IMR-90 (cell line): ENCODE results near the gene AKAP5. TPM values are rescaled to one million over a fixed set of nuclear protein-coding genes. Genes with fewer than 3 reads are reported as not detected.

Experiments used
- ATAC-seq: fragments of 200-7000 bp; cut with Tn5 transposase; 2 replicates; pipeline ENCODE4 v1.9.1; 2020; ENCODE audit warnings: low read depth, mild to moderate bottlenecking, moderate library complexity
- BruUV-seq: library from RNA; stranded (reverse); fragments of 400-500 nt; replicated peaks from 2 replicates; lab custom pipeline; 2021; lab: Mats Ljungman, UMichigan
- CTCF ChIA-PET: fragments of 300-600 bp; formaldehyde crosslinking; extraction: SDS; loops from one replicate; lab custom pipeline; 2021; ENCODE audit warnings: antibody characterized with exemption; lab: Yijun Ruan, JAX
- POLR2A ChIA-PET: fragments of 300-600 bp; sonication (Branson Sonifier 250); formaldehyde crosslinking; loops from one replicate; lab custom pipeline; 2022; ENCODE audit warnings: antibody characterized with exemption; ENCODE audit not compliant: unreplicated experiment; lab: Charles Lee
- DNase-seq: peaks from one replicate; pipeline ENCODE4 v3.0.0; 2013
- H2AFZ ChIP-seq: replicated peaks from 2 replicates; pipeline ENCODE3; 2013; ENCODE audit warnings: low read length, mild to moderate bottlenecking; ENCODE audit not compliant: poor library complexity
- H2AK5ac ChIP-seq: 2 replicates; pipeline ENCODE4 v1.6.1; 2013; ENCODE audit warnings: low read depth, low read length, inconsistent platforms
- H2AK9ac ChIP-seq: replicated peaks from 2 replicates; pipeline ENCODE3; 2013; ENCODE audit warnings: mild to moderate bottlenecking, low read depth, low read length, moderate library complexity; ENCODE audit not compliant: poor library complexity
- H2BK120ac ChIP-seq: 2 replicates; pipeline ENCODE4 v1.6.1; 2013; ENCODE audit warnings: low read depth, low read length, inconsistent platforms
- H2BK15ac ChIP-seq: 3 replicates; pipeline ENCODE4 v1.6.1; 2013; ENCODE audit warnings: low read depth, low read length, inconsistent platforms
- H2BK20ac ChIP-seq: 2 replicates; pipeline ENCODE4 v1.6.1; 2013; ENCODE audit warnings: low read depth, mild to moderate bottlenecking, inconsistent platforms, low read length, moderate library complexity
- H2BK5ac ChIP-seq: 2 replicates; pipeline ENCODE4 v1.6.1; 2013; ENCODE audit warnings: mild to moderate bottlenecking, low read depth, low read length, inconsistent platforms; ENCODE audit not compliant: poor library complexity, severe bottlenecking
- H3K14ac ChIP-seq: replicated peaks from 2 replicates; pipeline ENCODE4 v1.6.1; 2013; ENCODE audit warnings: low read depth, low read length, inconsistent platforms
- H3K18ac ChIP-seq: 2 replicates; pipeline ENCODE4 v1.6.1; 2013; ENCODE audit warnings: low read depth, low read length, control low read depth
- H3K23ac ChIP-seq: 2 replicates; pipeline ENCODE4 v1.6.1; 2013; ENCODE audit warnings: low read depth, low read length, inconsistent platforms
- H3K27ac ChIP-seq: 2 replicates; pipeline ENCODE4 v1.5.1; 2013; ENCODE audit warnings: mild to moderate bottlenecking, control low read depth, low read length; ENCODE audit not compliant: insufficient read depth
- H3K27me3 ChIP-seq: 2 replicates; pipeline ENCODE4 v1.6.1; 2013; ENCODE audit warnings: low read length; ENCODE audit not compliant: control insufficient read depth, insufficient read depth
- H3K36me3 ChIP-seq: 2 replicates; pipeline ENCODE4 v1.6.1; 2013; ENCODE audit warnings: low read length, mixed read lengths; ENCODE audit not compliant: control insufficient read depth, insufficient read depth
- H3K4ac ChIP-seq: 2 replicates; pipeline ENCODE4 v1.6.1; 2013; ENCODE audit warnings: low read depth, low read length, inconsistent platforms
- H3K4me1 ChIP-seq: 2 replicates; pipeline ENCODE4 v1.6.1; 2013; ENCODE audit warnings: low read length, mixed read lengths; ENCODE audit not compliant: control insufficient read depth, insufficient read depth
- H3K4me2 ChIP-seq: 2 replicates; pipeline ENCODE4 v1.6.1; 2013; ENCODE audit warnings: low read depth, mild to moderate bottlenecking, control low read depth, low read length, moderate library complexity
- H3K4me3 ChIP-seq: 2 replicates; pipeline ENCODE4 v1.5.1; 2013; ENCODE audit warnings: low read depth, mild to moderate bottlenecking, control low read depth, low read length, moderate library complexity; ENCODE audit not compliant: insufficient read depth
- H3K56ac ChIP-seq: 2 replicates; pipeline ENCODE4 v1.6.1; 2013; ENCODE audit warnings: low read length, inconsistent platforms; ENCODE audit not compliant: insufficient read depth; ENCODE audit errors: extremely low read depth
- H3K79me1 ChIP-seq, 2 experiments: 2 replicates each; pipeline ENCODE4 v1.6.1; 2013; ENCODE audit warnings: low read length in 2 of 2, inconsistent platforms in 1 of 2, low read depth in 1 of 2
- H3K9ac ChIP-seq: 2 replicates; pipeline ENCODE4 v1.6.1; 2013; ENCODE audit warnings: low read depth, low read length, control low read depth
- H3K9me1 ChIP-seq: 2 replicates; pipeline ENCODE4 v1.6.1; 2013; ENCODE audit warnings: low read length, inconsistent platforms; ENCODE audit not compliant: insufficient read depth
- H3K9me3 ChIP-seq: 2 replicates; pipeline ENCODE4 v1.6.1; 2013; ENCODE audit warnings: low read length; ENCODE audit not compliant: control insufficient read depth, insufficient read depth
- H4K20me1 ChIP-seq: 2 replicates; pipeline ENCODE4 v1.6.1; 2013; ENCODE audit warnings: low read length, inconsistent platforms; ENCODE audit not compliant: insufficient read depth
- H4K5ac ChIP-seq: 2 replicates; pipeline ENCODE4 v1.6.1; 2013; ENCODE audit warnings: mild to moderate bottlenecking, low read depth, low read length, control low read depth
- H4K8ac ChIP-seq, 2 experiments: 2 replicates each; pipeline ENCODE4 v1.6.1; 2013; ENCODE audit warnings: low read depth in 2 of 2, low read length in 2 of 2, control low read depth in 1 of 2, inconsistent platforms in 1 of 2
- H4K91ac ChIP-seq: 2 replicates; pipeline ENCODE4 v1.6.1; 2013; ENCODE audit warnings: low read depth, low read length, inconsistent platforms; ENCODE audit not compliant: insufficient read depth
- BHLHE40 ChIP-seq: fragments of 150-350 bp; IDR thresholded peaks from 2 replicates; pipeline ENCODE4 v1.6.1; 2016; ENCODE audit warnings: mild to moderate bottlenecking, low read depth, low read length
- CEBPB ChIP-seq: IDR thresholded peaks from 2 replicates; pipeline ENCODE4 v1.6.1; 2012; ENCODE audit warnings: low read depth, low read length, improper control_type of control experiment
- CHD1 ChIP-seq: IDR thresholded peaks from 2 replicates; pipeline ENCODE4 v1.6.1; 2012; ENCODE audit warnings: low read depth, low read length, improper control_type of control experiment
- CTCF ChIP-seq: conservative IDR thresholded peaks from 2 replicates; pipeline ENCODE4 v1.5.1; 2012; ENCODE audit warnings: mild to moderate bottlenecking, low read depth, low read length, improper control_type of control experiment
- FOS ChIP-seq: fragments of 150-350 bp; IDR thresholded peaks from 2 replicates; pipeline ENCODE4 v1.6.1; 2016; ENCODE audit warnings: low read depth, low read length
- MAZ ChIP-seq: IDR thresholded peaks from 2 replicates; pipeline ENCODE4 v1.6.1; 2012; ENCODE audit warnings: low read depth, mild to moderate bottlenecking, low read length, improper control_type of control experiment, moderate library complexity, borderline replicate concordance
- MXI1 ChIP-seq: IDR thresholded peaks from 2 replicates; pipeline ENCODE4 v1.6.1; 2012; ENCODE audit warnings: low read depth, mild to moderate bottlenecking, low read length, moderate library complexity, borderline replicate concordance
- POLR2A ChIP-seq: IDR thresholded peaks from 2 replicates; pipeline ENCODE4 v1.6.1; 2012; ENCODE audit warnings: mild to moderate bottlenecking, low read depth, low read length
- RAD21 ChIP-seq: IDR thresholded peaks from 2 replicates; pipeline ENCODE4 v1.6.1; 2012; ENCODE audit warnings: low read length, improper control_type of control experiment
- RCOR1 ChIP-seq: IDR thresholded peaks from 2 replicates; pipeline ENCODE4 v1.6.1; 2012; ENCODE audit warnings: mild to moderate bottlenecking, low read length, improper control_type of control experiment; ENCODE audit not compliant: insufficient replicate concordance
- RFX5 ChIP-seq: IDR thresholded peaks from 2 replicates; pipeline ENCODE4 v1.8.0; 2012; ENCODE audit warnings: low read depth, mild to moderate bottlenecking, low read length, moderate library complexity
- SMC3 ChIP-seq: fragments of 150-350 bp; IDR thresholded peaks from 2 replicates; pipeline ENCODE4 v1.6.1; 2016; ENCODE audit warnings: low read depth, mild to moderate bottlenecking, antibody characterized with exemption, low read length, moderate library complexity
- whole genome bisulfite sequencing, 2 experiments: methylation state at CpG; one replicate each; pipeline versions ENCODE4 v1.1.5 to v1.1.7; 2013; ENCODE audit warnings: missing lambda C conversion rate in 2 of 2; ENCODE audit not compliant: insufficient read length in 1 of 2; ENCODE audit errors: extremely low coverage in 2 of 2; 5-methylcytosine and 5-hydroxymethylcytosine counted together
- dilution Hi-C: fragments of 300-500 bp; cut with HindIII; formaldehyde crosslinking; loops from one replicate; pipeline ENCODE4 v1.14.3; 2018; ENCODE audit warnings: low sequenced_read_pairs; ENCODE audit not compliant: unreplicated experiment
- in situ Hi-C: fragments of 300-500 bp; cut with MboI; formaldehyde crosslinking; loops from 3 replicates; pipeline ENCODE4 v1.14.3; 2019; ENCODE audit warnings: low sequenced_read_pairs, inconsistent platforms, mixed read lengths
- intact Hi-C: fragments of 100-400 bp; cut with micrococcal nuclease; formaldehyde crosslinking; loops from 2 replicates; pipeline ENCODE4 v1.10.0; 2022
- polyA plus RNA-seq, 3 experiments: library from polyadenylated mRNA; depleted of rRNA; stranded (reverse); fragments of >200 nt; gene quantifications; 2 replicates each; pipeline ENCODE4 v1.2.3, GENCODE V29; 2012; ENCODE audit warnings: low replicate concordance in 1 of 3
- total RNA-seq: library from RNA; depleted of rRNA; stranded (reverse); fragments of >200 nt; gene quantifications from 2 replicates; pipeline ENCODE4 v1.2.3, GENCODE V29; 2012
- TF ChIP-seq, protein P1 (sequence below): fragments of 150-350 bp; IDR thresholded peaks from 2 replicates; pipeline ENCODE4 v1.6.1; 2017; ENCODE audit warnings: mild to moderate bottlenecking, antibody characterized with exemption, low read length, low read depth
- TF ChIP-seq, protein P2 (sequence below): fragments of 150-350 bp; IDR thresholded peaks from 2 replicates; pipeline ENCODE4 v1.6.1; 2016; ENCODE audit warnings: low read depth, mild to moderate bottlenecking, low read length, moderate library complexity, borderline replicate concordance

Gene AKAP5
- total and polyA plus RNA-seq, 2 of the 4 experiments (the other 2 are of a cell fraction), result 0.21 to 0.72 TPM

- Histone ChIP-seq H3K18ac (no peak overlapping the region), H3K4me1 (peaks cover 7% of the 10 kb centered on the region), H2AK9ac (no peak overlapping the region), H3K4me2 (no peak overlapping the region), H3K79me1 (peaks cover 0 to 64% of the 10 kb centered on the region in 2 experiments; a peak in 3 of 4 replicates), H2BK15ac (no peak overlapping the region), H4K91ac (no peak overlapping the region), H4K8ac (no peak overlapping the region), H3K9ac (no peak overlapping the region), H3K14ac (no peak overlapping the region), H3K56ac (no peak overlapping the region), H3K27ac (no peak overlapping the region), H2AK5ac (no peak overlapping the region), H4K5ac (no peak overlapping the region), H3K4me3 (no peak overlapping the region), H2AFZ (no peak overlapping the region), H2BK5ac (no peak overlapping the region), H3K36me3 (no peaks in the 10 kb centered on the region), H4K20me1 (peaks cover 93% of the 10 kb centered on the region), H3K27me3 (no peaks in the 10 kb centered on the region), H3K4ac (no peak overlapping the region), H2BK20ac (no peak overlapping the region), H3K9me1 (peaks cover 12% of the 10 kb centered on the region), H2BK120ac (no peak overlapping the region), H3K9me3 (no peaks in the 10 kb centered on the region), H3K23ac (0 out of 2 replicates have a peak overlapping the region, but pooled peaks have one; percentile 60)
- dilution Hi-C loops (no loop called here), intact Hi-C loops (loop anchor here (5.0 kb wide), 1 partner anchor 381 kb away; no protein-coding TSS in a partner anchor), in situ Hi-C loops (no loop called here)
- no CpG with 5 or more reads among the region's 4 CpGs for WGBS, 2 experiments
- peak; percentile 64 for ATAC-seq
- peak; percentile 73 for DNase-seq
- CTCF ChIA-PET, result interaction anchor here (0.6 to 1.7 kb wide), 5 partner anchors 9 to 140 kb away, joined by 3 to 8 read pairs (median 4); no protein-coding TSS in a partner anchor
- BruUV-seq, result no TSS peak
- POLR2A ChIA-PET, result no interaction called here
- no peak for TF ChIP-seq FOS
- no peak for TF ChIP-seq BHLHE40
- peak; percentile 81 for TF ChIP-seq CTCF
- TF ChIP-seq POLR2A, result 0 out of 2 replicates have a peak, but pooled peaks have one; percentile 18
- TF ChIP-seq SMC3, result peak; percentile 58
- TF ChIP-seq, protein P1, sequence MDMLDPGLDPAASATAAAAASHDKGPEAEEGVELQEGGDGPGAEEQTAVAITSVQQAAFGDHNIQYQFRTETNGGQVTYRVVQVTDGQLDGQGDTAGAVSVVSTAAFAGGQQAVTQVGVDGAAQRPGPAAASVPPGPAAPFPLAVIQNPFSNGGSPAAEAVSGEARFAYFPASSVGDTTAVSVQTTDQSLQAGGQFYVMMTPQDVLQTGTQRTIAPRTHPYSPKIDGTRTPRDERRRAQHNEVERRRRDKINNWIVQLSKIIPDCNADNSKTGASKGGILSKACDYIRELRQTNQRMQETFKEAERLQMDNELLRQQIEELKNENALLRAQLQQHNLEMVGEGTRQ, result no peak
- TF ChIP-seq MXI1, result peak; percentile 17; the same call in 1 of the 2 replicates
- TF ChIP-seq CHD1, result no peak
- TF ChIP-seq RAD21, result peak; percentile 56
- TF ChIP-seq RFX5, result no peak
- no peak for TF ChIP-seq RCOR1
- TF ChIP-seq MAZ, result no peak
- TF ChIP-seq CEBPB, result no peak
- TF ChIP-seq, protein P2, sequence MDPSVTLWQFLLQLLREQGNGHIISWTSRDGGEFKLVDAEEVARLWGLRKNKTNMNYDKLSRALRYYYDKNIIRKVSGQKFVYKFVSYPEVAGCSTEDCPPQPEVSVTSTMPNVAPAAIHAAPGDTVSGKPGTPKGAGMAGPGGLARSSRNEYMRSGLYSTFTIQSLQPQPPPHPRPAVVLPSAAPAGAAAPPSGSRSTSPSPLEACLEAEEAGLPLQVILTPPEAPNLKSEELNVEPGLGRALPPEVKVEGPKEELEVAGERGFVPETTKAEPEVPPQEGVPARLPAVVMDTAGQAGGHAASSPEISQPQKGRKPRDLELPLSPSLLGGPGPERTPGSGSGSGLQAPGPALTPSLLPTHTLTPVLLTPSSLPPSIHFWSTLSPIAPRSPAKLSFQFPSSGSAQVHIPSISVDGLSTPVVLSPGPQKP, result no peak
Measured at GRCh38 chr14:64510825-64511671, 45.7 kb downstream of the AKAP5 start.
